IMR-90 (cell line): ENCODE measurements around the gene HTT. TPM values are rescaled to one million over a fixed set of nuclear protein-coding genes. Genes with fewer than 3 reads are reported as not detected.

ENCODE experiments used
- ATAC-seq: fragments of 200-7000 bp; cut with Tn5 transposase; 2 replicates; pipeline ENCODE4 v1.9.1; 2020; ENCODE audit warnings: low read depth, mild to moderate bottlenecking, moderate library complexity
- BruUV-seq: library from RNA; stranded (reverse); fragments of 400-500 nt; replicated peaks from 2 replicates; lab custom pipeline; 2021; lab: Mats Ljungman, UMichigan
- CTCF ChIA-PET: fragments of 300-600 bp; formaldehyde crosslinking; extraction: SDS; loops from one replicate; lab custom pipeline; 2021; ENCODE audit warnings: antibody characterized with exemption; lab: Yijun Ruan, JAX
- POLR2A ChIA-PET: fragments of 300-600 bp; sonication (Branson Sonifier 250); formaldehyde crosslinking; loops from one replicate; lab custom pipeline; 2022; ENCODE audit warnings: antibody characterized with exemption; ENCODE audit not compliant: unreplicated experiment; lab: Charles Lee
- DNase-seq: peaks from one replicate; pipeline ENCODE4 v3.0.0; 2013
- H2AFZ ChIP-seq: replicated peaks from 2 replicates; pipeline ENCODE3; 2013; ENCODE audit warnings: low read length, mild to moderate bottlenecking; ENCODE audit not compliant: poor library complexity
- H2AK5ac ChIP-seq: 2 replicates; pipeline ENCODE4 v1.6.1; 2013; ENCODE audit warnings: low read depth, low read length, inconsistent platforms
- H2AK9ac ChIP-seq: replicated peaks from 2 replicates; pipeline ENCODE3; 2013; ENCODE audit warnings: mild to moderate bottlenecking, low read depth, low read length, moderate library complexity; ENCODE audit not compliant: poor library complexity
- H2BK120ac ChIP-seq: 2 replicates; pipeline ENCODE4 v1.6.1; 2013; ENCODE audit warnings: low read depth, low read length, inconsistent platforms
- H2BK15ac ChIP-seq: 3 replicates; pipeline ENCODE4 v1.6.1; 2013; ENCODE audit warnings: low read depth, low read length, inconsistent platforms
- H2BK20ac ChIP-seq: 2 replicates; pipeline ENCODE4 v1.6.1; 2013; ENCODE audit warnings: low read depth, mild to moderate bottlenecking, inconsistent platforms, low read length, moderate library complexity
- H2BK5ac ChIP-seq: 2 replicates; pipeline ENCODE4 v1.6.1; 2013; ENCODE audit warnings: mild to moderate bottlenecking, low read depth, low read length, inconsistent platforms; ENCODE audit not compliant: poor library complexity, severe bottlenecking
- H3K14ac ChIP-seq: replicated peaks from 2 replicates; pipeline ENCODE4 v1.6.1; 2013; ENCODE audit warnings: low read depth, low read length, inconsistent platforms
- H3K18ac ChIP-seq: 2 replicates; pipeline ENCODE4 v1.6.1; 2013; ENCODE audit warnings: low read depth, low read length, control low read depth
- H3K23ac ChIP-seq: 2 replicates; pipeline ENCODE4 v1.6.1; 2013; ENCODE audit warnings: low read depth, low read length, inconsistent platforms
- H3K27ac ChIP-seq: 2 replicates; pipeline ENCODE4 v1.5.1; 2013; ENCODE audit warnings: mild to moderate bottlenecking, control low read depth, low read length; ENCODE audit not compliant: insufficient read depth
- H3K27me3 ChIP-seq: 2 replicates; pipeline ENCODE4 v1.6.1; 2013; ENCODE audit warnings: low read length; ENCODE audit not compliant: control insufficient read depth, insufficient read depth
- H3K36me3 ChIP-seq: 2 replicates; pipeline ENCODE4 v1.6.1; 2013; ENCODE audit warnings: low read length, mixed read lengths; ENCODE audit not compliant: control insufficient read depth, insufficient read depth
- H3K4ac ChIP-seq: 2 replicates; pipeline ENCODE4 v1.6.1; 2013; ENCODE audit warnings: low read depth, low read length, inconsistent platforms
- H3K4me1 ChIP-seq: 2 replicates; pipeline ENCODE4 v1.6.1; 2013; ENCODE audit warnings: low read length, mixed read lengths; ENCODE audit not compliant: control insufficient read depth, insufficient read depth
- H3K4me2 ChIP-seq: 2 replicates; pipeline ENCODE4 v1.6.1; 2013; ENCODE audit warnings: low read depth, mild to moderate bottlenecking, control low read depth, low read length, moderate library complexity
- H3K4me3 ChIP-seq: 2 replicates; pipeline ENCODE4 v1.5.1; 2013; ENCODE audit warnings: low read depth, mild to moderate bottlenecking, control low read depth, low read length, moderate library complexity; ENCODE audit not compliant: insufficient read depth
- H3K56ac ChIP-seq: 2 replicates; pipeline ENCODE4 v1.6.1; 2013; ENCODE audit warnings: low read length, inconsistent platforms; ENCODE audit not compliant: insufficient read depth; ENCODE audit errors: extremely low read depth
- H3K79me1 ChIP-seq, 2 experiments: 2 replicates each; pipeline ENCODE4 v1.6.1; 2013; ENCODE audit warnings: low read length in 2 of 2, inconsistent platforms in 1 of 2, low read depth in 1 of 2
- H3K9ac ChIP-seq: 2 replicates; pipeline ENCODE4 v1.6.1; 2013; ENCODE audit warnings: low read depth, low read length, control low read depth
- H3K9me1 ChIP-seq: 2 replicates; pipeline ENCODE4 v1.6.1; 2013; ENCODE audit warnings: low read length, inconsistent platforms; ENCODE audit not compliant: insufficient read depth
- H3K9me3 ChIP-seq: 2 replicates; pipeline ENCODE4 v1.6.1; 2013; ENCODE audit warnings: low read length; ENCODE audit not compliant: control insufficient read depth, insufficient read depth
- H4K20me1 ChIP-seq: 2 replicates; pipeline ENCODE4 v1.6.1; 2013; ENCODE audit warnings: low read length, inconsistent platforms; ENCODE audit not compliant: insufficient read depth
- H4K5ac ChIP-seq: 2 replicates; pipeline ENCODE4 v1.6.1; 2013; ENCODE audit warnings: mild to moderate bottlenecking, low read depth, low read length, control low read depth
- H4K8ac ChIP-seq, 2 experiments: 2 replicates each; pipeline ENCODE4 v1.6.1; 2013; ENCODE audit warnings: low read depth in 2 of 2, low read length in 2 of 2, control low read depth in 1 of 2, inconsistent platforms in 1 of 2
- H4K91ac ChIP-seq: 2 replicates; pipeline ENCODE4 v1.6.1; 2013; ENCODE audit warnings: low read depth, low read length, inconsistent platforms; ENCODE audit not compliant: insufficient read depth
- CTCF ChIP-seq: conservative IDR thresholded peaks from 2 replicates; pipeline ENCODE4 v1.5.1; 2012; ENCODE audit warnings: mild to moderate bottlenecking, low read depth, low read length, improper control_type of control experiment
- FOS ChIP-seq: fragments of 150-350 bp; IDR thresholded peaks from 2 replicates; pipeline ENCODE4 v1.6.1; 2016; ENCODE audit warnings: low read depth, low read length
- MXI1 ChIP-seq: IDR thresholded peaks from 2 replicates; pipeline ENCODE4 v1.6.1; 2012; ENCODE audit warnings: low read depth, mild to moderate bottlenecking, low read length, moderate library complexity, borderline replicate concordance
- POLR2A ChIP-seq: IDR thresholded peaks from 2 replicates; pipeline ENCODE4 v1.6.1; 2012; ENCODE audit warnings: mild to moderate bottlenecking, low read depth, low read length
- RCOR1 ChIP-seq: IDR thresholded peaks from 2 replicates; pipeline ENCODE4 v1.6.1; 2012; ENCODE audit warnings: mild to moderate bottlenecking, low read length, improper control_type of control experiment; ENCODE audit not compliant: insufficient replicate concordance
- WGBS, 2 experiments: methylation state at CpG; one replicate each; pipeline versions ENCODE4 v1.1.5 to v1.1.7; 2013; ENCODE audit warnings: missing lambda C conversion rate in 2 of 2; ENCODE audit not compliant: insufficient read length in 1 of 2; ENCODE audit errors: extremely low coverage in 2 of 2; 5-methylcytosine and 5-hydroxymethylcytosine counted together
- dilution Hi-C: fragments of 300-500 bp; cut with HindIII; formaldehyde crosslinking; loops from one replicate; pipeline ENCODE4 v1.14.3; 2018; ENCODE audit warnings: low sequenced_read_pairs; ENCODE audit not compliant: unreplicated experiment
- in situ Hi-C: fragments of 300-500 bp; cut with MboI; formaldehyde crosslinking; loops from 3 replicates; pipeline ENCODE4 v1.14.3; 2019; ENCODE audit warnings: low sequenced_read_pairs, inconsistent platforms, mixed read lengths
- intact Hi-C: fragments of 100-400 bp; cut with micrococcal nuclease; formaldehyde crosslinking; loops from 2 replicates; pipeline ENCODE4 v1.10.0; 2022
- polyA plus RNA-seq, 3 experiments: library from polyadenylated mRNA; depleted of rRNA; stranded (reverse); fragments of >200 nt; gene quantifications; 2 replicates each; pipeline ENCODE4 v1.2.3, GENCODE V29; 2012; ENCODE audit warnings: low replicate concordance in 1 of 3
- total RNA-seq: library from RNA; depleted of rRNA; stranded (reverse); fragments of >200 nt; gene quantifications from 2 replicates; pipeline ENCODE4 v1.2.3, GENCODE V29; 2012
- TF ChIP-seq, protein P1 (sequence below): fragments of 150-350 bp; IDR thresholded peaks from 2 replicates; pipeline ENCODE4 v1.6.1; 2017; ENCODE audit warnings: mild to moderate bottlenecking, antibody characterized with exemption, low read length, low read depth

The HTT gene
- total and polyA plus RNA-seq, 2 of the 4 experiments (the other 2 are of a cell fraction) = 11.6 to 14.3 TPM

GRCh38 chr4:3059943-3060342, 14.5 kb upstream of the HTT start:
- Histone ChIP-seq H2BK20ac (no peak overlapping the region), H4K91ac (no peak overlapping the region), H2AK5ac (no peak overlapping the region), H2BK120ac (no peak overlapping the region), H3K4me1 (peaks cover 2% of the 10 kb centered on the region; the same call in 1 of the 2 replicates), H3K4me2 (no peak overlapping the region), H2AK9ac (no peak overlapping the region), H4K20me1 (no peaks in the 10 kb centered on the region), H4K8ac (no peak overlapping the region), H3K79me1 (no peaks in the 10 kb centered on the region), H3K23ac (no peak overlapping the region), H4K5ac (no peak overlapping the region), H3K9me3 (peaks cover 6% of the 10 kb centered on the region), H2BK15ac (no peak overlapping the region), H3K4ac (no peak overlapping the region), H3K14ac (no peak overlapping the region), H2AFZ (no peak overlapping the region), H3K4me3 (no peak overlapping the region), H3K9ac (no peak overlapping the region), H3K27ac (no peak overlapping the region), H3K9me1 (no peaks in the 10 kb centered on the region), H3K56ac (no peak overlapping the region), H3K27me3 (peaks cover 25% of the 10 kb centered on the region), H2BK5ac (no peak overlapping the region), H3K18ac (no peak overlapping the region), H3K36me3 (no peaks in the 10 kb centered on the region)
- dilution Hi-C loops (no loop called here), intact Hi-C loops (no loop called here), in situ Hi-C loops (no loop called here)
- no peak for DNase-seq
- WGBS, 2 experiments = no CpG with 5 or more reads among the region's 6 CpGs
- ChIA-PET CTCF (no interaction called here), POLR2A (no interaction called here)
- no TSS peak for BruUV-seq
- ATAC-seq = no peak
- TF ChIP-seq, protein P1, sequence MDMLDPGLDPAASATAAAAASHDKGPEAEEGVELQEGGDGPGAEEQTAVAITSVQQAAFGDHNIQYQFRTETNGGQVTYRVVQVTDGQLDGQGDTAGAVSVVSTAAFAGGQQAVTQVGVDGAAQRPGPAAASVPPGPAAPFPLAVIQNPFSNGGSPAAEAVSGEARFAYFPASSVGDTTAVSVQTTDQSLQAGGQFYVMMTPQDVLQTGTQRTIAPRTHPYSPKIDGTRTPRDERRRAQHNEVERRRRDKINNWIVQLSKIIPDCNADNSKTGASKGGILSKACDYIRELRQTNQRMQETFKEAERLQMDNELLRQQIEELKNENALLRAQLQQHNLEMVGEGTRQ = no peak
- TF ChIP-seq MXI1 (no peak), POLR2A (no peak), RCOR1 (no peak), FOS (no peak), CTCF (no peak)
